ENCODE results near the gene ZNF592.

DNA sequence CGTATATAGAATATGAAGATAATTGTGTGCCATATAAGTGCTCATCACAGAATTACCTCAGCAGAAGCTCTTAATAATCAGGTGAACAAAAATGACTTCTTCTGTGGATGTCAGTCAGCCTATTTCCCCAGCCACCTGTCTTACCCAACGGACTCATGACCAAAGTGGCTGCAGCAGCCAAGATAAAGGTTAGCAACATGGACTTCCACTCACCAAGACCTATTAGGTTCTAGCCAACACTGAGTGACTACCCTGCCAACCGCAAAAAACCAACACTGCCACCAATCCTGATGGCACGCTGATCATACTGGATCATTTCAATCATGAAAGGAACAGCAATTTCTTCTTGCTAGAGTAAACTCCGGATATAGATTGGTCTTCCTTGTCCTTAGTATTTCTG lies 44.6 kb upstream of the ZNF592 start:
- TF ChIP-seq ZNF121 (CRISPR knock-in tag; IDR thresholded peaks at IDR 0.05), result no peak
- TF ChIP-seq MXI1 (IDR thresholded peaks at IDR 0.05; ENCODE audit: borderline replicate concordance, low read depth, low read length), result no peak
- TF ChIP-seq ZNF296 (CRISPR knock-in tag; conservative IDR thresholded peaks at IDR 0.05), result no peak
- TF ChIP-seq, protein P1, sequence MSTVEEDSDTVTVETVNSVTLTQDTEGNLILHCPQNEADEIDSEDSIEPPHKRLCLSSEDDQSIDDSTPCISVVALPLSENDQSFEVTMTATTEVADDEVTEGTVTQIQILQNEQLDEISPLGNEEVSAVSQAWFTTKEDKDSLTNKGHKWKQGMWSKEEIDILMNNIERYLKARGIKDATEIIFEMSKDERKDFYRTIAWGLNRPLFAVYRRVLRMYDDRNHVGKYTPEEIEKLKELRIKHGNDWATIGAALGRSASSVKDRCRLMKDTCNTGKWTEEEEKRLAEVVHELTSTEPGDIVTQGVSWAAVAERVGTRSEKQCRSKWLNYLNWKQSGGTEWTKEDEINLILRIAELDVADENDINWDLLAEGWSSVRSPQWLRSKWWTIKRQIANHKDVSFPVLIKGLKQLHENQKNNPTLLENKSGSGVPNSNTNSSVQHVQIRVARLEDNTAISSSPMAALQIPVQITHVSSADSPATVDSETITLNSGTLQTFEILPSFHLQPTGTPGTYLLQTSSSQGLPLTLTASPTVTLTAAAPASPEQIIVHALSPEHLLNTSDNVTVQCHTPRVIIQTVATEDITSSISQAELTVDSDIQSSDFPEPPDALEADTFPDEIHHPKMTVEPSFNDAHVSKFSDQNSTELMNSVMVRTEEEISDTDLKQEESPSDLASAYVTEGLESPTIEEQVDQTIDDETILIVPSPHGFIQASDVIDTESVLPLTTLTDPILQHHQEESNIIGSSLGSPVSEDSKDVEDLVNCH (CRISPR knock-in tag; IDR thresholded peaks at IDR 0.05), result no peak
- TF ChIP-seq, protein P2, sequence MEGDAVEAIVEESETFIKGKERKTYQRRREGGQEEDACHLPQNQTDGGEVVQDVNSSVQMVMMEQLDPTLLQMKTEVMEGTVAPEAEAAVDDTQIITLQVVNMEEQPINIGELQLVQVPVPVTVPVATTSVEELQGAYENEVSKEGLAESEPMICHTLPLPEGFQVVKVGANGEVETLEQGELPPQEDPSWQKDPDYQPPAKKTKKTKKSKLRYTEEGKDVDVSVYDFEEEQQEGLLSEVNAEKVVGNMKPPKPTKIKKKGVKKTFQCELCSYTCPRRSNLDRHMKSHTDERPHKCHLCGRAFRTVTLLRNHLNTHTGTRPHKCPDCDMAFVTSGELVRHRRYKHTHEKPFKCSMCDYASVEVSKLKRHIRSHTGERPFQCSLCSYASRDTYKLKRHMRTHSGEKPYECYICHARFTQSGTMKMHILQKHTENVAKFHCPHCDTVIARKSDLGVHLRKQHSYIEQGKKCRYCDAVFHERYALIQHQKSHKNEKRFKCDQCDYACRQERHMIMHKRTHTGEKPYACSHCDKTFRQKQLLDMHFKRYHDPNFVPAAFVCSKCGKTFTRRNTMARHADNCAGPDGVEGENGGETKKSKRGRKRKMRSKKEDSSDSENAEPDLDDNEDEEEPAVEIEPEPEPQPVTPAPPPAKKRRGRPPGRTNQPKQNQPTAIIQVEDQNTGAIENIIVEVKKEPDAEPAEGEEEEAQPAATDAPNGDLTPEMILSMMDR (CRISPR knock-in tag; IDR thresholded peaks at IDR 0.05), result no peak
- TF ChIP-seq, protein P3, sequence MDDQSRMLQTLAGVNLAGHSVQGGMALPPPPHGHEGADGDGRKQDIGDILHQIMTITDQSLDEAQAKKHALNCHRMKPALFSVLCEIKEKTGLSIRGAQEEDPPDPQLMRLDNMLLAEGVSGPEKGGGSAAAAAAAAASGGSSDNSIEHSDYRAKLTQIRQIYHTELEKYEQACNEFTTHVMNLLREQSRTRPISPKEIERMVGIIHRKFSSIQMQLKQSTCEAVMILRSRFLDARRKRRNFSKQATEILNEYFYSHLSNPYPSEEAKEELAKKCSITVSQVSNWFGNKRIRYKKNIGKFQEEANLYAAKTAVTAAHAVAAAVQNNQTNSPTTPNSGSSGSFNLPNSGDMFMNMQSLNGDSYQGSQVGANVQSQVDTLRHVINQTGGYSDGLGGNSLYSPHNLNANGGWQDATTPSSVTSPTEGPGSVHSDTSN (CRISPR knock-in tag; IDR thresholded peaks at IDR 0.05; ENCODE audit: borderline replicate concordance), result no peak
- TF ChIP-seq POLR2AphosphoS5 (IDR thresholded peaks at IDR 0.05; ENCODE audit: low read depth, low read length), result no peak
- TF ChIP-seq SIN3B (IDR thresholded peaks at IDR 0.05; ENCODE audit: low read length), result no peak
- TF ChIP-seq TCF7L2 (IDR thresholded peaks at IDR 0.05; ENCODE audit: low read depth, low read length), result no peak
- TF ChIP-seq, protein P4, sequence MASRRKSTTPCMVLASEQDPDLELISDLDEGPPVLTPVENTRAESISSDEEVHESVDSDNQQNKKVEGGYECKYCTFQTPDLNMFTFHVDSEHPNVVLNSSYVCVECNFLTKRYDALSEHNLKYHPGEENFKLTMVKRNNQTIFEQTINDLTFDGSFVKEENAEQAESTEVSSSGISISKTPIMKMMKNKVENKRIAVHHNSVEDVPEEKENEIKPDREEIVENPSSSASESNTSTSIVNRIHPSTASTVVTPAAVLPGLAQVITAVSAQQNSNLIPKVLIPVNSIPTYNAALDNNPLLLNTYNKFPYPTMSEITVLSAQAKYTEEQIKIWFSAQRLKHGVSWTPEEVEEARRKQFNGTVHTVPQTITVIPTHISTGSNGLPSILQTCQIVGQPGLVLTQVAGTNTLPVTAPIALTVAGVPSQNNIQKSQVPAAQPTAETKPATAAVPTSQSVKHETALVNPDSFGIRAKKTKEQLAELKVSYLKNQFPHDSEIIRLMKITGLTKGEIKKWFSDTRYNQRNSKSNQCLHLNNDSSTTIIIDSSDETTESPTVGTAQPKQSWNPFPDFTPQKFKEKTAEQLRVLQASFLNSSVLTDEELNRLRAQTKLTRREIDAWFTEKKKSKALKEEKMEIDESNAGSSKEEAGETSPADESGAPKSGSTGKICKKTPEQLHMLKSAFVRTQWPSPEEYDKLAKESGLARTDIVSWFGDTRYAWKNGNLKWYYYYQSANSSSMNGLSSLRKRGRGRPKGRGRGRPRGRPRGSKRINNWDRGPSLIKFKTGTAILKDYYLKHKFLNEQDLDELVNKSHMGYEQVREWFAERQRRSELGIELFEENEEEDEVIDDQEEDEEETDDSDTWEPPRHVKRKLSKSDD (CRISPR knock-in tag; IDR thresholded peaks at IDR 0.05; ENCODE audit: low read depth), result no peak
- no peak for TF ChIP-seq ZNF775 (CRISPR knock-in tag; IDR thresholded peaks at IDR 0.05; ENCODE audit: borderline replicate concordance)
- TF ChIP-seq RAD21 (CRISPR knock-in tag; IDR thresholded peaks at IDR 0.05), result no peak
- no peak for TF ChIP-seq EZH2 (conservative IDR thresholded peaks at IDR 0.05; ENCODE audit: low read depth, low read length)
- TF ChIP-seq MTA3 (CRISPR knock-in tag; IDR thresholded peaks at IDR 0.05), result no peak
